Stimulated activated CD8-positive, alpha-beta memory T cell treated with anti-CD3 and anti-CD28 coated beads, Interleukin-15, amount 100 ng/mL, for 1 hour (primary cell): ENCODE measurements around the gene PPARD.
A peak's percentile ranks its signal among the peaks of the same experiment; 100 is the strongest.
"Not testable (repeated sequence)": the region's sequence is repeated elsewhere in the genome, so short reads cannot be mapped to it uniquely, and the experiment has no call there.

Experiments
- DNase-seq: peaks from one replicate; pipeline ENCODE4 v3.0.0-alpha.2; 2020; ENCODE audit warnings: low read depth

PPARD gene

GRCh38 chr6:35312076-35312800 is 30.1 kb upstream of the PPARD start:
- no peak for DNase-seq

GRCh38 chr6:35312807-35313206 is 29.6 kb upstream of the PPARD start:
- no peak for DNase-seq

DNA sequence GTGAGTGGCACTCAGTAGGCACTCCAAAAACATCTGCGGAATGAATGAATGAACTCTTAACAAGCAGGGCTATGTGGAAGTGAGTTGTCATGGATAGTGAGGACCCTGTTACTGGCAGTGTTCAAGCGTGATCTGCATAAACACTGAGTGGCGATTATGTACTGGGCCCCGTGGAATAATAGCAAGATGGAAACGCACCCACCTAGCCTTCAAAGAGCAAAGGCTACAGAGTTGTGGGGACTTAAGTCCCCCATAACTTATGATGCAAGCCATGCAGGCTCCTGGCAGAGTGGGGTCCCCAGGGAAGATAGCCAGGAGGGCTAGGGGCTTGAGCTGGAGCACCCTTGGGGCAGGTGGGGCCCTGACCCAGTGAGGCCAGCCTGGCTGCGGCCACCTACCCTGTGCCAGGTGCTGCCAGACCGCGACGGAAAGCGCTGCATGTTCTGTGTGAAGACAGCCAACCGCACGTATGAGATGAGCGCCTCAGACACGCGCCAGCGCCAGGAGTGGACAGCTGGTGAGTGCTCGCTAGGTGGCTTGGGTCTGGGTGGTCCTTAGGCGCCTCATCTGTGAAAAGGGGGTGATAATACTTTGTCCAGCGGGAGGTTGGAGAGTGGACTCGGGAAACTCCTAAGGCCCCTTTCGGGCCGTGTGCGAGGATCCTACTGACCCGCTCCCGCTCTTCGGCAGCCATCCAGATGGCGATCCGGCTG is 24.7 kb upstream of the PPARD start:
- DNase-seq: no peak

- DNase-seq: no peak
Measured at GRCh38 chr6:35318196-35319171, 23.9 kb upstream of the PPARD start.

DNA sequence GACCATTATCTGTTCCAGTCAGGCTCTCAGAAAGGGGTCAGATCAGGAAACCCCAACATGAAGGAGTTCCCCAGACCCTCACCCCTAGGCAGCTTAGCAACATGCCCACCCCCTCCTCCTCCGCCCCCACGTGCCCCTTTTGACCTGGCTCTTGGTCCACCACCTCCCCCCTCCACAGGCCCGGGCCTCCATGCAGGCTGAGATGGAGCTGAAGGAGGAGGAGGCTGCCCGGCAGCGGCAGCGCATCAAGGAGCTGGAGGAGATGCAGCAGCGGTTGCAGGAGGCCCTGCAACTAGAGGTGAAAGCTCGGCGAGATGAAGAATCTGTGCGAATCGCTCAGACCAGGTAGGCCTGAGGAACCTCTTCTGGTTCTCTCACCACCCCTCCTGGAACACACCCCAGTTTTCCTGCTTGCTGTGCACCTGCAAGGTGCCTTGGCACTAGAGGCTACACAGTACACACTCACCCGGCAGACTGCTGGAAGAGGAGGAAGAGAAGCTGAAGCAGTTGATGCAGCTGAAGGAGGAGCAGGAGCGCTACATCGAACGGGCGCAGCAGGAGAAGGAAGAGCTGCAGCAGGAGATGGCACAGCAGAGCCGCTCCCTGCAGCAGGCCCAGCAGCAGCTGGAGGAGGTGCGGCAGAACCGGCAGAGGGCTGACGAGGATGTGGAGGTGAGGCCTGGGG is 22.9 kb upstream of the PPARD start:
- DNase-seq: no peak

DNA sequence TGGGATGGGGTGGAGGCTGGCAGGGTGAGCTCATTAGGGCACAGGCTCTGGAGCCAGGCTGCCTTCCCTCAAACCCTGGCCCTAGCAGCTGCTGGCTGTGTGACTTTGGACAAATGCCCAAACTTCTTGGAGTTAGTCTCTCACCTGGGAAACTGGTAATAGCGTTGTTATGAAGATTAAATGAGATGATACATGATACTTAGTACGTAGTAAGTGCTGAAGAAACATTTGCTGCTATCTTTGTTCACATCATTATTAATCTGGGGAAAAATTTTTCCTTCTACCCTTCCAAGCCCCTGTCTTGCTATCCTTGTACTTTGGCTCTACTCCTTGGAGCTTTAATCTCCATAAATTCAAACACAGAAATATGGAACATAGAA is 22.3 kb upstream of the PPARD start:
- no peak for DNase-seq

DNA sequence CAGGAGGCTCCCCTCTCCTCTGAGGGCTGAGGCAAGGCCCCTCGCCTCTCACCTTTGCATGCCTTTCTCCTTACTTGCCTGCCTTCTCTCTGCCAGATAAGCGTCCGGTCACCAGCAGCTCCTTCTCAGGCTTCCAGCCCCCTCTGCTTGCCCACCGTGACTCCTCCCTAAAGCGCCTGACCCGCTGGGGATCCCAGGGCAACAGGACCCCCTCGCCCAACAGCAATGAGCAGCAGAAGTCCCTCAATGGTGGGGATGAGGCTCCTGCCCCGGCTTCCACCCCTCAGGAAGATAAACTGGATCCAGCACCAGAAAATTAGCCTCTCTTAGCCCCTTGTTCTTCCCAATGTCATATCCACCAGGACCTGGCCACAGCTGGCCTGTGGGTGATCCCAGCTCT is 21.3 kb upstream of the PPARD start:
- no peak for DNase-seq

DNA sequence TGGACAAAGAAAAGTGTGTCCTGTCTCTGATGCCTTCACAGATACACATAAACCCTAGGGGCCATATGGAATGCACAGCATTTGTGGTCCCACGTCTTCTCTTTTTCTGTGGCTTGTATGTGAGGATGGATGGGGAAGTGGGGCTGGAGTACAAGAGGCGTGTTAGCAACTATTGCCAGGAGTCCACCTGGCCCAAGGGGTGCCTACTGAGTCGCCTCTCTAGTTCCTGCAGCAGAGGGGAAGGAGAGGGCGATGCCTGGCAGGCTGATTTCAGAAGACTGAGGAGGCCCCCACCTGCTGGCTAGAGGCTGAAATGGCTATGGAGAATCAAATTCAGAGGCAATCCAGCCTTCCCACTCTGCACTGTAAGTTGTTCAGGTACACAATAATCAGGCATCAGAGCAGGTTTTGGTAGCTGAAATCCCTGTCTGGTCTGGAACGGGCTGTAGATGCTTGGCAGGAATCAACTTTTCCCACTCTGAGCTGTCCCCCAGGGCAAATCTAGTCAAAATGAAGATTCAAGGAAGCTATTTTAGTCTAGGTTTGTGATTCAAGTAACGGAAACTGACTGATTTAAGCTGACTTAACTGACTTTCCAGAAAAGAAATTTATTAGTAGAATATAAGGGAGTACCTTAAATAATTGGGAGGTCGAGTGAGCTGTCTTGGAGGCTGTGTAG is 14.9 kb upstream of the PPARD start:
- peak; percentile 66 for DNase-seq

DNA sequence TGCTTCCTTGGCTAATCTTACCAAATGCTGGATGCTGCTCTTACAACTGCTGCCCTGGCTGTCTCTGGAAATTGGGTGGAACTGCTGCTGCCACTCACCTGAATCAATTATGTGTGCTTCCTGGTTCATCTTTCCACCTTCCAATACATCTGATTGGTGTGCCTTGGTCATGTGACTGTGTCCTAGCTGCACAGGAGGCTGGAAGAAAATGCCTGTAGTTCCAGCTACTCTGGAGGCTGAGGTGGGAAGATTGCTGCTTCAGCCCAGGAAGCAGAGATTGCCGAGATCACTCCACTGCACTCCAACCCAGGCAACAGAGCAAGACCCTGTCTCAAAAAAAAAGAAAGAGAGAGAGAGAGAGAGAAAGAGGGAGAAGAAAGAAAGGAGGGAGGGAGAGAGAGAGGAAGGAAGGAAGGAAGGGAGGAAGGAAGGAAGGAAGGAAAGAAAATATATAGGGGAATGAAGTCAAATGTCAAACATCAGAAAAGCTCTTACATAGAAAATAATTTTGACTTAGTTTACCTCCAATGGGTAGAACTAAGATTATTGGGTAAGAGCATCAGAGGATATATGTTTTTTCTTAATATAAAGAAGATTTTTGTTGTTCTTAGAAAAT is 14.1 kb upstream of the PPARD start:
- DNase-seq: no peak

- not testable (repeated sequence) for DNase-seq
Measured at GRCh38 chr6:35328965-35329364, 13.4 kb upstream of the PPARD start.

- no peak for DNase-seq
Measured at GRCh38 chr6:35330541-35331119, 11.7 kb upstream of the PPARD start.

DNA sequence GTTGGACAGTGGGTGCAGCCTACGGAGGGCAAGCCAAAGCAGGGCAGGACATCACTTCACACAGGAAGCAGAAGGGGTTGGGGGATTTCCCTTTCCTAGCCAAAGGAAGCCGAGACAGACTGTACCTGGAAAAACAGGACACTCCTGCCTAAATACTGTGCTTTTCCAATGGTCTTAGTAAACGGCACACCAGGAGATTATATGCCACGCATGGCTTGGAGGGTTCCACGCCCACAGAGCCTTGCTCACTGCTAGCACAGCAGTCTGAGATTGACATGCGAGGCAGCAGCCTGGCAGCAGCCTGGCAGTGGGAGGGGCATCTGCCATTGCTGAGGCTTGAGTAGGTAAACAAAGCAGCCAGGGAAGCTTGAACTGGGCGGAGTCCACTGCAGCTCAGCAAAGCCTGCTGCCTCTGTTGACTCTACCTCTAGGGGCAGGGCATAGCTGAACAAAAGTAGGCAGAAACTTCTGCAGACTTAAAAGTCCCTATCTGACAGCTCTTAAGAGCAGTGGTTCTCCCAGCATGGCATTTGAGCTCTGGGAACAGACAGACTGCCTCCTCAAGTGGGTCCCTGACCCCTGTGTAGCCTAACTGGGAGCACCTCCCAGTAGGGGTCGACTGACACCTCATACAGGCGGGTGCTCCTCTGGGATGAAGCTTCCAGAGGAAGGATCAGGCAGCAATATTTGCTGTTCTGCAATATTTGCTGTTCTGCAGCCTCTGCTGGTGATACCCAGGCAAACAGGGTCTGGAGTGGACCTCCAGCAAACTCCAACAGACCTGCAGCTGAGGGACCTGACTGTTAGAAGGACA is 10.1 kb upstream of the PPARD start:
- DNase-seq: peak; percentile 26

GRCh38 chr6:35341557-35341956 is 801 bp upstream of the PPARD start:
- no peak for DNase-seq

- DNase-seq: no peak
Measured at GRCh38 chr6:35343092-35343834, 905 bp downstream of the PPARD start.

GRCh38 chr6:35343835-35344550 is 1.6 kb downstream of the PPARD start:
- DNase-seq: no peak

- no peak for DNase-seq
Measured at GRCh38 chr6:35351422-35351821, 9.1 kb downstream of the PPARD start.

- no peak for DNase-seq
Measured at GRCh38 chr6:35352735-35353134, 10.4 kb downstream of the PPARD start.
